GM18517 (cell line): ENCODE measurements around the gene DIP2C.
"Not testable (repeated sequence)": the region's sequence is repeated elsewhere in the genome, so short reads cannot be mapped to it uniquely, and the experiment has no call there.

Experiments used
- ATAC-seq: cut with Tn5 transposase; IDR thresholded peaks from one replicate; pipeline ENCODE4 v1.9.1; 2021; ENCODE audit warnings: mild to moderate bottlenecking, moderate library complexity; ENCODE audit not compliant: unreplicated experiment

DIP2C gene

DNA sequence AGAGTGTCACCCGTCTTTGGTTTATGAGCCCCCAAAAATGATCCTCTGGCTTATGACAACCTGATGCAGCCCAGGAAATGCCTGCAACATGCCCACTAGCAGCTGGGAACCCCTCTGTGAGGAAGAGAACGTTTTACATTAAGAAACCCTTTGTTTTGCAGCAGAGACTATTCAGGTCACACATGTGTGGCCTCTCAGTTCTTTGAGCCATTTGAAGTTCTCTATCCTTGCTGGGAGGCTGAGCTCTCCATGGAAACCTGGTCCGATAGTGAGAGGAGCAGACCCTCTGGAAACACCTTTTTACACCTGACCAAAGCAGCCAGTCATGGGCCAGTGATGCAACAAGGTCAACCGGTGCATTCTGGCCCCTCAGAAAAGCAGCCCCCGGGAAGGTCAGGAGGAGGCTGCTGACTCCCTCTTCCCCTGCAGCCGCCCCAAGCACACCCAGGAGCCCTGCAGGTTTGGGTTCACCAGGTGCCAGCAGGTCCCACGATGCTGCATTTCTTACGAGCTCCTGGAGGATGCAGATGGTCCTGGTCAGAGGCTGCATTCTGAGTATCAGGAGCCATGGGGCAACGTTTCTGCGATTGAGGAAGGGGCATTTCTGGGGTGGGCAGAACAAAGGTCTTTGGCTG lies 419.9 kb downstream of the DIP2C start:
- ATAC-seq: no peak

GRCh38 chr10:267705-268104 lies 421.8 kb downstream of the DIP2C start:
- no peak for ATAC-seq

GRCh38 chr10:266974-267425 lies 422.5 kb downstream of the DIP2C start:
- ATAC-seq: no peak

DNA sequence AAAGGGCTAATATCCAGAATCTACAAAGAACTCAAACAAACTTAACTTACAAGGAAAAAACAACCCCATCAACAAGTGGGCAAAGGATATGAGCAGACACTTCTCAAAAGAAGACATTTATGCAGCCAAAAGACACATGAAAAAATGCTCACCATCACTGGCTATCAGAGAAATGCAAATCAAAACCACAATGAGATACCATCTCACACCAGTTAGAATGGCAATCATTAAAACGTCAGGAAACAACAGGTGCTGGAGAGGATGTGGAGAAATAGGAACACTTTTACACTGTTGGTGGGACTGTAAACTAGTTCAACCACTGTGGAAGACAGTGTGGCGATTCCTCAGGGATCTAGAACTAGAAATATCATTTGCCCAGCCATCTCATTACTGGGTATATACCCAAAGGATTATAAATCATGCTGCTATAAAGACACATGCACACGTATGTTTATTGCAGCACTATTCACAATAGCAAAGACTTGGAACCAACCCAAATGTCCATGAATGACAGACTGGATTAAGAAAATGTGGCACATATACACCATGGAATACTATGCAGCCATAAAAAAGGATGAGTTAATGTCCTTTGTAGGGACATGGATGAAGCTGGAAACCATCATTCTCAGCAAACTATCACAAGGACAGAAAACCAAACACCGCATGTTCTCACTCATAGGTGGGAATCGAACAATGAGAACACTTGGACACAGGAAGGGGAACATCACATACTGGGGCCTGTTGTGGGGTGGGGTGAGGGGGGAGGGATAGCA lies 423.5 kb downstream of the DIP2C start:
- ATAC-seq: not testable (repeated sequence)

DNA sequence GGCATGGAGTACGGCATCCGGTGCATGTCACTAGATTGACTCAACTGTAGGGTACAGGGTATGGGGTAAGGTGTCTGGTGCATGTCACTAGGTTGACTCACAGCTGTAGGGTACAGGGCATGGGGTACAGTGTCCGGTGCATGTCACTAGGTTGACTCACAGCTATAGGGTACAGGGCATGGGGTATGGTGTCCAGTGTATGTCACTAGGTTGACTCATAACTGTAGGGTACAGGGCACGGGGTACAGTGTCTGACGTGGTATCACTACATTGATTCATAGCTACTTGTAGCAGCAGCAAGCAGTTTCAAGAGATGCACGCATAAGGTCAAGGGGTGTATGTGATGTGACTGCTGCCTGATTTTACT lies 424.4 kb downstream of the DIP2C start:
- ATAC-seq: not testable (repeated sequence)

DNA sequence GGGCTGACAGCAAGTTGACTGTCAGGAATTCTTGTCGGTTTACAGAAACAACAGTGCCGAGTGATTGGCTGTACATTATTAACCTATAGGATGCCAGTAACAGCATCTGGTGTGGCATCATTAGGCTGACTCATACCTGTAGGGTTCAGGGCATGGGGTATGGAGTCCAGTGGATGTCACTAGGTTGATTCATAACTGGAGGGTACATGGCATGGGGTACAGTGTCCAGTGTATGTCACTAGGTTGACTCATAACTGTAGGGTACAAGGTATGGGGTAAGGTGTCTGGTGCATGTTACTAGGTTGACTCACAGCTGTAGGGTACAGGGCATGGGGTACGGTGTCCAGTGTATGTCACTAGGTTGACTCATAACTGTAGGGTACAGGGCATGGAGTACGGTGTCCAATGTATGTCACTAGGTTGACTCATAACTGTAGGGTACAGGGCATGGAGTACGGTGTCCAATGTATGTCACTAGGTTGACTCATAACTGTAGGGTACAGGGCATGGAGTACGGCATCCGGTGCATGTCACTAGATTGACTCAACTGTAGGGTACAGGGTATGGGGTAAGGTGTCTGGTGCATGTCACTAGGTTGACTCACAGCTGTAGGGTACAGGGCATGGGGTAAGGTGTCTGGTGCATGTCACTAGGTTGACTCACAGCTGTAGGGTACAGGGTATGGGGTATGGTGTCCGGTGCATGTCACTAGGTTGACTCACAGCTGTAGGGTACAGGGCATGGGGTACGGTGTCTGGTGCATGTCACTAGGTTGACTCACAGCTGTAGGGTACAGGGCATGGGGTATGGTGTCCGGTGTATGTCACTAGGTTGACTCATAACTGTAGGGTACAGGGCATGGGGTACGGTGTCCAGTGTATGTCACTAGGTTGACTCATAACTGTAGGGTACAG lies 425.1 kb downstream of the DIP2C start:
- ATAC-seq: not testable (repeated sequence)

DNA sequence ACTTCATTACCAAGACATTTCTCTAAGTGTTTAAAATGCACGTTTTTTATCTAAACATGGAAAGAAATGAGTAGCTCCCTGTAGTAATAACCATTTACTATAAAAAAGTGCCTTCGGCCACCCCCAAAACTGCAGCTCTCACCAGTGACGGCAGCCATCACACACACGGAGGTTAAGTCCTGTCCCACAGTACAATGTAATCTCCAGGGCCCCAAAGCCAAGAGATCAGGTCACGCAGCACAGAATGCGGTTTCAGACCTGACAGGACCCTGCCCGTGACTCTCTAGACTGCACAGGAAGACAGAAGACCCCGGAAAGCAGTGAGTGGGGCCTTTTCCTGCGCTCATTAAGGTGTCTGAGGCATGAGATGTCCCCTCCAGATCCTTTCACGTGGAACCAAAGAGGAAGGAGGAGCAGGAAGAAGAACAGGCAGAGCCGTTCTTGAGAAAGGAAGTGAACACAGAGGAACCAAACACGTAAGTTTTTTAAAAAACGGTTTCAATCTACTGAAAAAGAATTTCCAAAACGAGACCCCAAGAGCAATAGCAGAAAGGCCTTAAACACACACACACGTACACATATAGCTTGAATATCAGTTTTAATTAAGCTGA lies 428.5 kb downstream of the DIP2C start:
- no peak for ATAC-seq

DNA sequence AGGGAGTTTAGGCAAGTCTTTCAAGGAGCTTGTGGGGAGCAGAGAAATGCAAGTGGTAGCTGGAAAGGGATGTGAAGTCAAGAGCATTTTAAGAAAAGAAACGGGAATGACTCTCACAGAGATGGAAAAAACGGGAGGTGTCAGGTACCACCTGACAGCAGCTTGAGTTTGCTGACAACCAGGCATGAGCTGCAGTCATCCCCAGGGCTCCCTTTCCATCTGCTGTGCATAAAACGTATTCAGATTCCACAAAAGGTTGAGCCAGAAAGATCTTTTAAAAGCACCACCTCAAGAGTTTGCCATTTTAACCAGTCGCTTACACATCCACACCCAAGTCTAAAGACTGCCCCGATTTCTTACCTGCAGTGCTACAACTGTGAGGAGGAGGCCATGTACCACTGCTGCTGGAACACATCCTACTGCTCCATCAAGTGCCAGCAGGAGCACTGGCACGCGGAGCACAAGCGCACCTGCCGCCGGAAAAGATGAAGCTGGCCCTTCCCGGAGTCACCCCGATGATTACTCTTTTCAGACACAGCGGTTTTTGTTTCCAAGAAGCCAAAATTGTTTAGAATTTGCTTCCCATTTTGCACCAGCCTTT lies 437.4 kb downstream of the DIP2C start:
- ATAC-seq: no peak

GRCh38 chr10:248307-248706 lies 441.2 kb downstream of the DIP2C start:
- ATAC-seq: no peak

- ATAC-seq: no peak
Measured at GRCh38 chr10:247480-247879, 442.0 kb downstream of the DIP2C start.

GRCh38 chr10:246431-246830 lies 443.0 kb downstream of the DIP2C start:
- ATAC-seq: no peak

GRCh38 chr10:244227-244626 lies 445.2 kb downstream of the DIP2C start:
- ATAC-seq: no peak

- no peak for ATAC-seq
Measured at GRCh38 chr10:241966-242643, 447.4 kb downstream of the DIP2C start.

DNA sequence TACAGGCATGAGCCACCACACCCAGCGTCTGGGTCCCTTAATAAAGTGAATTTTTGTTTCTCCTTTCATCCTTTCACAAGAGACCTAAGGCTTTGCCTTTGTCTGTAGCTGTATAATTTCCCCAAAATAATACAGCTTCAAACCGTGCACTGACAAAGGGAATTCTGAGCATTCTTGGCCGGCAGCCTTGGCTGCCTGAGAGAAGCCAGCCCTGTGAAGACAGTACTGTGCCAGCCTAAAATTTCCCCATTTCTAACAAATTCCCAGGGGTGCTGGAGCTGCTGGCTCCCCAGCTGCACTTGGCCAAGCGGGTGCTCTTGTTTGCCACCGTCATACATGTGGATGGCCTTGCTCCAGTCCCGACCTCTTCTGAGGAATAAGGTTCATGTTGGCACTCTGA lies 448.0 kb downstream of the DIP2C start:
- no peak for ATAC-seq

- no peak for ATAC-seq
Measured at GRCh38 chr10:239109-239508, 450.4 kb downstream of the DIP2C start.

GRCh38 chr10:235915-236314 lies 453.6 kb downstream of the DIP2C start:
- no peak for ATAC-seq

DNA sequence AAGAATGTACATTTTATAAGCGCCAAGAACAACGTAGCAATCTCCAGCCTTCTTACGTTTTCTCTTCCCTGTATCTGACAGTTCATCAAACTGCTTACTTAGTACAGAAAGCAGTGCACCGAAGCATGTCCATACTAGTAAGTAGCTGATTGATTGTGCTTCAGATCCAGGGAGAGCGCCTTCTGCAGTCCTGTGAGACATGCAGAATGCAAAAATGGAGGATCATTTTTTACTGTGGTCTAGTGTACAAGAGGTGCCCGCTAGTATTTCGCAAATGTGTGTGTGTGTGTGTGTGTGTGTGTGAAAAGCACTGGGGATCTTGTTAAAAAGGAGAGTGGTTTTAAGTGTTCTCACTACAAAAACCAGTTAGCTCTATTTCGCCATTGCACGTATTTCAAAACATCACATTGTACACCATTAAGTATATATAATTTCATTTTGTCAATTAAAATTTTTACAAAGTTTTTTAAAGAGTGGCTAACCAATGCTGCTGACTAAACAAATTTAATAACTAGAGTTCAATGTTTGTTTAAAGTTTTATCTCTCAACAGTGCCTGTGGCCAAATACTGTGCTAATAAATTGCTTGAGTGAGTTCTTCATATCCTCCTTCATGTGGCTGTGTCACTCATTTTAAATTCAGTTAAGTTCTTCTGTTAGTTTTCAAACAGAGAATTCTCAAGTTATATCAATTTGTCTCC lies 454.6 kb downstream of the DIP2C start:
- no peak for ATAC-seq

GRCh38 chr10:232878-233277 lies 456.6 kb downstream of the DIP2C start:
- no peak for ATAC-seq

DNA sequence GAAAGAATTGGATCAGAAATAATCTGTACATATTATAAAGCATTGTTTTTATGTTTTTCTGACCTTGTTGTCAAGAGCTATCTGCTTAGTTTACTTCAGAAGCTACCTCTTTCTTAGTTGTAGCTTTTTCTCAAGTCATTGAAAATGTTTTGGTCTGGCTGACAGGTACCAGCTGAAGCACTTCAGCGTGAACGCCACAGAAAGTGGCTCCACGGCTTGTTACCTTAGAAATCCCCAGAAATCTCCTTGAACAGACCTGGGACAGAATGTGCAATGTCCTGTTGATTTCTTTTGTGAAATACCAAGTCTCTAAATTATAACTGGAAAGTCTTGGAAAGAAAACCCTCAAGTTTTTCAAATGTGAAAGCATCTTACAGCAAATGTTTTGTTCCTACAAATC lies 457.4 kb downstream of the DIP2C start:
- ATAC-seq: no peak

DNA sequence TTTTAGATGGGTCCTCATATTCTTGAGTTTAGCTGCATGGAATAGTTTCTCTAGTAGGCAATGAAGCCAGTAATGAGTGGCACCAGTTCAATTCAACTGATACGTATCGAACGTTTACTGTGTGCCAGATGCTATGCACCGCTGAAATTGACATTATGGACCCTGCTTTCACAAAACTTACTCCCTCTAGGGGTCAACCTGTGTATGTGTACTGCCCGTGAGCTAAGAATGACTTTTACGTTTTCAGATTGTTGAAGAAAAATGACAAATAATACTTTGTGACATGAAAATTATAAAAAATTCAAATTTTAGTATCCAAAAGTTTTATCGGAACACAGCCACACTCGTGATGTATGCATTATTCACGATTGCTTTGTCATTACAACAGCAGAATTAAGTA lies 458.7 kb downstream of the DIP2C start:
- no peak for ATAC-seq
